ENCODE data around the gene RABL2B.

The RABL2B gene

GRCh38 chr22:50722716-50723428, 60.6 kb downstream of the RABL2B start:
- in situ Hi-C loops (cut with HindIII; ENCODE audit: low sequenced_read_pairs), result no loop called here

GRCh38 chr22:50722048-50722701, 61.3 kb downstream of the RABL2B start:
- in situ Hi-C loops (cut with HindIII; ENCODE audit: low sequenced_read_pairs), result no loop called here

GRCh38 chr22:50721257-50721844, 62.1 kb downstream of the RABL2B start:
- in situ Hi-C loops (cut with HindIII; ENCODE audit: low sequenced_read_pairs), result no loop called here

DNA sequence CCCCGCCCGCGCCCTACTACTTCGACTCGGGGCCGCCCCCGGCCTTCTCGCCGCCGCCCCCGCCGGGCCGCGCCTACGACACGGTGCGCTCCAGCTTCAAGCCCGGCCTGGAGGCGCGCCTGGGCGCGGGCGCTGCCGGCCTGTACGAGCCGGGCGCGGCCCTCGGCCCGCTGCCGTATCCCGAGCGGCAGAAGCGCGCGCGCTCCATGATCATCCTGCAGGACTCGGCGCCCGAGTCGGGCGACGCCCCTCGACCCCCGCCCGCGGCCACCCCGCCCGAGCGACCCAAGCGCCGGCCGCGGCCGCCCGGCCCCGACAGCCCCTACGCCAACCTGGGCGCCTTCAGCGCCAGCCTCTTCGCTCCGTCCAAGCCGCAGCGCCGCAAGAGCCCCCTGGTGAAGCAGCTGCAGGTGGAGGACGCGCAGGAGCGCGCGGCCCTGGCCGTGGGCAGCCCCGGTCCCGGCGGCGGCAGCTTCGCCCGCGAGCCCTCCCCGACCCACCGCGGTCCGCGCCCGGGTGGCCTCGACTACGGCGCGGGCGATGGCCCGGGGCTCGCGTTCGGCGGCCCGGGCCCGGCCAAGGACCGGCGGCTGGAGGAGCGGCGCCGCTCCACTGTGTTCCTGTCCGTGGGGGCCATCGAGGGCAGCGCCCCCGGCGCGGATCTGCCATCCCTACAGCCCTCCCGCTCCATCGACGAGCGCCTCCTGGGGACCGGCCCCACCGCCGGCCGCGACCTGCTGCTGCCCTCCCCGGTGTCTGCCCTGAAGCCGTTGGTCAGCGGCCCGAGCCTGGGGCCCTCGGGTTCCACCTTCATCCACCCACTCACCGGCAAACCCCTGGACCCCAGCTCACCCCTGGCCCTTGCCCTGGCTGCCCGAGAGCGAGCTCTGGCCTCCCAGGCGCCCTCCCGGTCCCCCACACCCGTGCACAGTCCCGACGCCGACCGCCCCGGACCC, 62.9 kb downstream of the RABL2B start:
- in situ Hi-C loops (cut with HindIII; ENCODE audit: low sequenced_read_pairs), result no loop called here

DNA sequence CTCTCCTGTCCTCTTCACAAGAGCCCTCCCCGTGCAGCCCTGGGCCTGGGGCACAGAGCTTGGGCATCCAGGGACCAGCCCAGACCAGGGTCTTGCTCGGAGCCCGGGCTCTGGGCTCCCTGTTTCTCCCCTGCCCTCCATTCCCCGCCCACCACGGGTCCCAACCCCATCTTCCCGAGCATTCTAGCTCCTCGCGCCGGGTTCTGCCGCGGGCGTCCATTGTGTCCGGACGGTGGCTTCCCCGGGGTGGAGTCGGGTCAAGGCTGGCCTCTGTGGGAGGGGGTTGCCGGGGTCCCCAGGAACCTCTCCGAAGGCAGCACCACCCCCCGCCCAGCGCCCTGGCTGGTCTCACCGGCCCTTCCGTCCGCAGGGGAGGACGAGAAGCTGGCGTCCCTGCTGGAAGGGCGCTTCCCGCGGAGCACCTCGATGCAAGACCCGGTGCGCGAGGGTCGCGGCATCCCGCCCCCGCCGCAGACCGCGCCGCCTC, 63.6 kb downstream of the RABL2B start:
- in situ Hi-C loops (cut with HindIII; ENCODE audit: low sequenced_read_pairs), result no loop called here

DNA sequence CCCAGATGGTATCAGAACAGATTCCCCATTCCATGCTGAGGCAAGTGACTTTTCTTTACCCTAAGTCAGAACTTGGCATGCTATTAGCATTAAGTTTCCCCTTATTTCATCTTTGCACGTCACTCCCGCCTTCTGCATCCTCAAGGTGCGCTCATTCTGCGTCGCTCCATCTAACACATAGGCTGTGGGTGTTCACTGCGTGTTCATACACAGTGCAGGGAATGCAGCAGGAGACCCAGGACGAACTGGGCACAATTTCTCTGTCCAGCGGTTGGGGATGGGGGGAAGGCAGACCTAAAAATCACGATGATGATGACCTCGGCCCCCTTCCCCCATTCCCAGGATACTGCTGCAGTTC, 65.1 kb downstream of the RABL2B start:
- in situ Hi-C loops (cut with HindIII; ENCODE audit: low sequenced_read_pairs), result no loop called here

- in situ Hi-C loops (cut with HindIII; ENCODE audit: low sequenced_read_pairs), result no loop called here
Observed at GRCh38 chr22:50717709-50718351, 65.6 kb downstream of the RABL2B start.
